Calu3 (cell line): ENCODE measurements around the gene SMCR8. TPM values are rescaled to one million over a fixed set of nuclear protein-coding genes. Genes with fewer than 3 reads are reported as not detected.
A peak's percentile ranks its signal among the peaks of the same experiment; 100 is the strongest.

ENCODE experiments used
- Bru-seq: library from RNA; stranded (reverse); fragments of 400-500 nt; gene quantifications from one replicate; lab custom pipeline; 2021; lab: Mats Ljungman, UMichigan
- BruChase-seq, 2 experiments: library from RNA; stranded (reverse); fragments of 400-500 nt; gene quantifications; one replicate each; lab custom pipeline; 2021; lab: Mats Ljungman, UMichigan
- BruUV-seq: library from RNA; stranded (reverse); fragments of 400-500 nt; replicated peaks from 2 replicates; lab custom pipeline; 2021; lab: Mats Ljungman, UMichigan
- CTCF ChIA-PET: fragments of 300-600 bp; sonication (Branson Sonifier 250); formaldehyde crosslinking; loops from one replicate; lab custom pipeline; 2022; ENCODE audit warnings: antibody characterized with exemption; lab: Charles Lee
- DNase-seq: peaks from one replicate; pipeline ENCODE4 v3.0.0; 2022
- H3K27ac Mint-ChIP-seq: one replicate; pipeline ENCODE4 v1.8.0; 2022; ENCODE audit warnings: mixed read lengths; ENCODE audit not compliant: unreplicated experiment
- H3K27me3 Mint-ChIP-seq: one replicate; pipeline ENCODE4 v1.8.0; 2022; ENCODE audit warnings: mixed read lengths; ENCODE audit not compliant: unreplicated experiment
- H3K36me3 Mint-ChIP-seq: one replicate; pipeline ENCODE4 v1.8.0; 2022; ENCODE audit warnings: mild to moderate bottlenecking, moderate library complexity, mixed read lengths; ENCODE audit not compliant: insufficient read depth, unreplicated experiment
- H3K4me1 Mint-ChIP-seq: one replicate; pipeline ENCODE4 v1.8.0; 2022; ENCODE audit warnings: mild to moderate bottlenecking, low read depth, mixed read lengths; ENCODE audit not compliant: unreplicated experiment
- H3K4me3 Mint-ChIP-seq: one replicate; pipeline ENCODE4 v1.8.0; 2022; ENCODE audit warnings: mild to moderate bottlenecking, low read depth, moderate library complexity, mixed read lengths; ENCODE audit not compliant: unreplicated experiment
- H3K9me3 Mint-ChIP-seq: one replicate; pipeline ENCODE4 v1.8.0; 2022; ENCODE audit warnings: low read depth, mixed read lengths; ENCODE audit not compliant: unreplicated experiment
- intact Hi-C: fragments of 100-400 bp; cut with micrococcal nuclease; formaldehyde crosslinking; loops from one replicate; pipeline ENCODE4 v1.10.0; 2022; ENCODE audit not compliant: unreplicated experiment
- long read RNA-seq: library from polyadenylated mRNA; stranded (forward); transcript quantifications from one replicate; pipeline ENCODE4 v2.0.0, GENCODE V29; 2022
- total RNA-seq: library from RNA; stranded (reverse); gene quantifications from 2 replicates; pipeline ENCODE4 v1.2.3, GENCODE V29; 2022
- TF ChIP-seq, protein P1 (sequence below): fragments of 200-600 bp; IDR thresholded peaks from one replicate; pipeline ENCODE4 v1.8.0; 2022; ENCODE audit warnings: antibody characterized with exemption; ENCODE audit not compliant: unreplicated experiment

The SMCR8 gene, protein sequence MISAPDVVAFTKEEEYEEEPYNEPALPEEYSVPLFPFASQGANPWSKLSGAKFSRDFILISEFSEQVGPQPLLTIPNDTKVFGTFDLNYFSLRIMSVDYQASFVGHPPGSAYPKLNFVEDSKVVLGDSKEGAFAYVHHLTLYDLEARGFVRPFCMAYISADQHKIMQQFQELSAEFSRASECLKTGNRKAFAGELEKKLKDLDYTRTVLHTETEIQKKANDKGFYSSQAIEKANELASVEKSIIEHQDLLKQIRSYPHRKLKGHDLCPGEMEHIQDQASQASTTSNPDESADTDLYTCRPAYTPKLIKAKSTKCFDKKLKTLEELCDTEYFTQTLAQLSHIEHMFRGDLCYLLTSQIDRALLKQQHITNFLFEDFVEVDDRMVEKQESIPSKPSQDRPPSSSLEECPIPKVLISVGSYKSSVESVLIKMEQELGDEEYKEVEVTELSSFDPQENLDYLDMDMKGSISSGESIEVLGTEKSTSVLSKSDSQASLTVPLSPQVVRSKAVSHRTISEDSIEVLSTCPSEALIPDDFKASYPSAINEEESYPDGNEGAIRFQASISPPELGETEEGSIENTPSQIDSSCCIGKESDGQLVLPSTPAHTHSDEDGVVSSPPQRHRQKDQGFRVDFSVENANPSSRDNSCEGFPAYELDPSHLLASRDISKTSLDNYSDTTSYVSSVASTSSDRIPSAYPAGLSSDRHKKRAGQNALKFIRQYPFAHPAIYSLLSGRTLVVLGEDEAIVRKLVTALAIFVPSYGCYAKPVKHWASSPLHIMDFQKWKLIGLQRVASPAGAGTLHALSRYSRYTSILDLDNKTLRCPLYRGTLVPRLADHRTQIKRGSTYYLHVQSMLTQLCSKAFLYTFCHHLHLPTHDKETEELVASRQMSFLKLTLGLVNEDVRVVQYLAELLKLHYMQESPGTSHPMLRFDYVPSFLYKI
- total RNA-seq (20.4 and 24.5 TPM in 2 replicates), Bru-seq, nascent RNA (percentile 73 among the genes with signal in this experiment), BruChase-seq, experiment 1, labeled RNA remaining after a 6-hour chase (percentile 91 among the genes with signal in this experiment), BruChase-seq, experiment 2, labeled RNA remaining after a 2-hour chase (percentile 96 among the genes with signal in this experiment)
- long read RNA-seq, partial matches to known transcripts, result 0 of 3 reads
- long read RNA-seq, other reads (novel, unspliced or antisense), result 3 of 3 reads

DNA sequence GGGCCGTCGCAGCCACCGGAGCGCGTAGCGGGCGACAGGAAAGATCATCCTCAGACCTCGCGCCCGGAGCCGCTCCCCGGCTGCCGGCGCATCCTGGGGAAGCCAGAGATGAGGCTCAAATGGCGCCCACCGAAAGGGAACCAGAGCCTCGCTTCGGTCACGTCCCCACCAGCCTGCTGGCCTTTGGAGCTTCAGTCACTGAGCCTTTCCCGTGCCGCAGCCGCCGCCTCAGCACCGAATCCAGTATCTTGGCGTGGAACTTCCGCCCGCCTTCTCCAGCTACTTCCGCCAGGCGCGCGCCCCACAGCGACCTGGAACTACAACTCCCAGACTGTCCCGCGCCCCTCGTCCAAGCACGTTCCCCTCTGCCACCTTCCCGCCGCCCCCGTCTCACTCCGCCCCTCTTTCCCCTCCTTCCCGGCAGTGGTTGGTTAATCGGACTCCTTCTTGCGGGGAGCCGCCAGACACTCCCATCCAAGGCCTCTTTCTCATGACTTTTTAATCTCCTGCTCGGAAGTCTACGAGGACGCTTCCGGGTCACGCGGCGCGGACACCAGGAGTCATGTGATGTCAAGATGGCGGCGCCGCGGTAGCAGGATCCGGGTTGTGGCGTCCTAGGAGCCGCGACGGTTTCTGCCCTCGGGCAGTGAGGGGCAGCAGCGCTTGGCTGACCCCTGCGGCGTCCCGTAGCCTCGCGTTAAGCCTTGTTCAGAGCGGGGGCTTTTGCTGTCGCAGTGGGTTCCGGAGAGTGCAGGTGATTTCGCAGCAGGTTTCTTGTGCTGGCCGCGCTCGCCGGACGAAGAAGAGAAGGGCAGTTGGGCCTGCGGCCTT, at the start of gene SMCR8, which contains the start of gene TOP3A:
Gene SMCR8, plus strand, starts transcription at position 563 of the 831 bp plus-strand sequence. CDS start 497 bp downstream, outside the sequence.
Gene TOP3A, minus strand, starts transcription at position 264 of the 831 bp plus-strand sequence. Its CDS starts 216 bp downstream, at position 48.
- peak within 1 kb of the TSS; percentile 92 for H3K4me3 Mint-ChIP-seq
- intact Hi-C loops, result no loop called here
- DNase-seq, result peak; percentile 94
- H3K9me3 Mint-ChIP-seq, result no peaks in the 10 kb centered on the region
- peaks cover 12% of the 10 kb centered on the region for H3K4me1 Mint-ChIP-seq
- BruUV-seq, result no TSS peak
- H3K36me3 Mint-ChIP-seq, result peaks cover 42% of the 10 kb centered on the region
- no peaks in the 10 kb centered on the region for H3K27me3 Mint-ChIP-seq
- TF ChIP-seq, protein P1, sequence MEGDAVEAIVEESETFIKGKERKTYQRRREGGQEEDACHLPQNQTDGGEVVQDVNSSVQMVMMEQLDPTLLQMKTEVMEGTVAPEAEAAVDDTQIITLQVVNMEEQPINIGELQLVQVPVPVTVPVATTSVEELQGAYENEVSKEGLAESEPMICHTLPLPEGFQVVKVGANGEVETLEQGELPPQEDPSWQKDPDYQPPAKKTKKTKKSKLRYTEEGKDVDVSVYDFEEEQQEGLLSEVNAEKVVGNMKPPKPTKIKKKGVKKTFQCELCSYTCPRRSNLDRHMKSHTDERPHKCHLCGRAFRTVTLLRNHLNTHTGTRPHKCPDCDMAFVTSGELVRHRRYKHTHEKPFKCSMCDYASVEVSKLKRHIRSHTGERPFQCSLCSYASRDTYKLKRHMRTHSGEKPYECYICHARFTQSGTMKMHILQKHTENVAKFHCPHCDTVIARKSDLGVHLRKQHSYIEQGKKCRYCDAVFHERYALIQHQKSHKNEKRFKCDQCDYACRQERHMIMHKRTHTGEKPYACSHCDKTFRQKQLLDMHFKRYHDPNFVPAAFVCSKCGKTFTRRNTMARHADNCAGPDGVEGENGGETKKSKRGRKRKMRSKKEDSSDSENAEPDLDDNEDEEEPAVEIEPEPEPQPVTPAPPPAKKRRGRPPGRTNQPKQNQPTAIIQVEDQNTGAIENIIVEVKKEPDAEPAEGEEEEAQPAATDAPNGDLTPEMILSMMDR, result no peak
- peak within 1 kb of the TSS; percentile 98 for H3K27ac Mint-ChIP-seq
- CTCF ChIA-PET, result interaction anchor here (0.9 kb wide), 1 partner anchor 48 kb away, joined by 3 read pairs; no protein-coding TSS in a partner anchor

DNA sequence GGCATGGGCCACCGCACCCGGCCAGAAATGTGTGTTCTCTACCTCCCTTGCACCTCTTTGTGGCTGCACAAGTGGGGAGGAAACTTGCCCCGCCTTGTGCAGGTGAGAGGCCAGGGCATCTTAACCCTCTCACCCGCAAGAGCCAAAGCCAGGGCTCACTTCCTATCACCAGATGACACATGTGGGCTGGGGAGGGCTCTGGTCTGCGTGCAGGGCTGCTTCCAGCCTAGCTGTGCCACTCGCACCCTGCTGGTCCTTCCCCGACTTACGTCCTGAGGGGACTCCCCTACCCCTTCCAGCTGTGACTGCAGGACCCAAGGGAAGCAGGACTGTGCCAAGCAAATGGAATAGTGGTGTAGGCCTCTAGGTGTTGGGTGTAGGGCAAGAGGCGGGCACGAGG, 47.7 kb upstream of the SMCR8 start:
- Mint-ChIP-seq H3K27ac (no peak overlapping the region), H3K4me3 (no peak overlapping the region), H3K4me1 (no peaks in the 10 kb centered on the region)

DNA sequence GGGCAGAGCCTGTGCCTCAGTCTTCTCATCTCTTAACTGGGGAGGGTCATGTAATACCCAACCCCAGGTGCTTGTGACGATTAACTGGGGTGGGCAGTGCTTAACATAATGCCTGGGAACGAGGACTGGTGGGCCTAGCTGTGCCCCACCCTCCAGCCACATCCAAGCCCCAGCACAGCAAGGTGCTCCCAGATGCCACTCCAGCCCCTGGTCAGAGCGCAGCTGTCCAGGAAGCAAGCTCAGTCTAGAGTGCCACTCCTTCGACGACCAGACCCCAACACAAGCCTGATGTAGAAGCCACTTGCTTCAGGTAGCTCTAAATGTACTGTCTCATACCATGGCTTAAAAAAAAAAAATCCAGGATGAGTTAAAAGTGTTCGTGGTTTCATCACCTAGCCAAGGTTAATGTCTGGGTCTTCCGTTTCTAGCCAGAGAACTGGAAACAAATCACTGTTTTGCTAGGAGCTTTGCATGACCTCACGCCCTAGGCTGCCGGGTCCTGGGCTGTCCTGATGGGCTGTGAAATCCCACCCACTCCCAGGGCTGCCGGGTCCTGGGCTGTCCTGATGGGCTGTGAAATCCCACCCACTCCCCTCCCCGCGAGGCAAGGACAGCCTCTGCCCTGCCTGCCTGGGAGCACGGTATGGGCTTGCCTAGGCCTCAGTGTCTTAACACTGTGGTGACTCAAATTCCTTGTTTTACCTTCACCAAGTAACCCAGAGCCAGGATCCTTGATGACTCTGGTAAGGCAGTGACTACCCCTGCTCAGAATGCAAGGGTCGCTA, 47.0 kb upstream of the SMCR8 start:
- Mint-ChIP-seq H3K27me3 (no peaks in the 10 kb centered on the region), H3K4me1 (no peaks in the 10 kb centered on the region), H3K9me3 (no peaks in the 10 kb centered on the region), H3K4me3 (no peak overlapping the region), H3K36me3 (peaks cover 25% of the 10 kb centered on the region), H3K27ac (no peak overlapping the region)
- BruUV-seq, result no TSS peak
- intact Hi-C loops, result no loop called here
- DNase-seq, result no peak
- TF ChIP-seq, protein P1, result no peak
- CTCF ChIA-PET, result interaction anchor here (0.6 kb wide), 1 partner anchor 1144 kb away, joined by 3 read pairs; no protein-coding TSS in a partner anchor

More for the DNA sequence above, 47.7 kb upstream of the SMCR8 start:
- no peak for DNase-seq
- intact Hi-C loops, result no loop called here
- Mint-ChIP-seq H3K36me3 (peaks cover 27% of the 10 kb centered on the region), H3K27me3 (no peaks in the 10 kb centered on the region), H3K9me3 (no peaks in the 10 kb centered on the region)
- TF ChIP-seq, protein P1, result no peak
- CTCF ChIA-PET, result interaction anchor here (0.6 kb wide), 1 partner anchor 1144 kb away, joined by 3 read pairs; no protein-coding TSS in a partner anchor
- BruUV-seq, result no TSS peak
